NCI-H1694 treated with DMSO at 0.1 percent for 48 hours (cell line): Measurements from ENCODE around the gene KY.

ENCODE experiments used
- DNase-seq: peaks from one replicate; lab custom pipeline; 2025; lab: John Stamatoyannopoulos, UW

Gene KY

GRCh38 chr3:134650431-134651346, at the start of gene KY:
TSS of gene KY (minus strand) at chr3:134651022. CDS start at chr3:134650960, 62 bp downstream.
- DNase-seq = no peak

- no peak for DNase-seq
These were observed 48.9 kb upstream of the KY start for GRCh38 chr3:134699721-134700120.

- no peak for DNase-seq
These were observed 48.4 kb upstream of the KY start for GRCh38 chr3:134699141-134699711.

- no peak for DNase-seq
These were observed 47.2 kb upstream of the KY start for GRCh38 chr3:134697830-134698689.

- DNase-seq = no peak
These were observed 45.3 kb upstream of the KY start for GRCh38 chr3:134696155-134696554.

GRCh38 chr3:134694946-134695543, 44.2 kb upstream of the KY start:
- no peak for DNase-seq

- DNase-seq = no peak
These were observed 43.6 kb upstream of the KY start for GRCh38 chr3:134694466-134694865.

- no peak for DNase-seq
These were observed 43.0 kb upstream of the KY start for GRCh38 chr3:134693804-134694203.

- no peak for DNase-seq
These were observed 42.4 kb upstream of the KY start for GRCh38 chr3:134693226-134693625.

- no peak for DNase-seq
These were observed 39.4 kb upstream of the KY start for GRCh38 chr3:134690226-134690625.

GRCh38 chr3:134687642-134688041, 36.8 kb upstream of the KY start:
- DNase-seq = no peak

GRCh38 chr3:134685929-134686802, 35.3 kb upstream of the KY start:
- no peak for DNase-seq

- DNase-seq = no peak
These were observed 31.5 kb upstream of the KY start for GRCh38 chr3:134682196-134682880.

- no peak for DNase-seq
These were observed 30.7 kb upstream of the KY start for GRCh38 chr3:134681522-134681900.

GRCh38 chr3:134680796-134681521, 30.1 kb upstream of the KY start:
- no peak for DNase-seq

- no peak for DNase-seq
These were observed 27.1 kb upstream of the KY start for GRCh38 chr3:134677987-134678308.

- DNase-seq = no peak
These were observed 26.6 kb upstream of the KY start for GRCh38 chr3:134677196-134677986.

GRCh38 chr3:134675726-134676256, 25.0 kb upstream of the KY start:
- no peak for DNase-seq

- no peak for DNase-seq
These were observed 21.7 kb upstream of the KY start for GRCh38 chr3:134672571-134672970.
